C4-2B (cell line): ENCODE data around the gene BPI.
"Not testable (repeated sequence)": the region's sequence is repeated elsewhere in the genome, so short reads cannot be mapped to it uniquely, and the experiment has no call there.

ENCODE experiments used
- H3K27ac ChIP-seq: fragments of 450-650 bp; 2 replicates; pipeline ENCODE4 v1.5.1; 2017
- ZFX ChIP-seq: fragments of 450-650 bp; IDR thresholded peaks from 2 replicates; pipeline ENCODE4 v1.6.1; 2017
- TF ChIP-seq, protein P1 (sequence below): fragments of 450-650 bp; conservative IDR thresholded peaks from 2 replicates; pipeline ENCODE4 v1.5.1; 2017; ENCODE audit warnings: mild to moderate bottlenecking

BPI gene

DNA sequence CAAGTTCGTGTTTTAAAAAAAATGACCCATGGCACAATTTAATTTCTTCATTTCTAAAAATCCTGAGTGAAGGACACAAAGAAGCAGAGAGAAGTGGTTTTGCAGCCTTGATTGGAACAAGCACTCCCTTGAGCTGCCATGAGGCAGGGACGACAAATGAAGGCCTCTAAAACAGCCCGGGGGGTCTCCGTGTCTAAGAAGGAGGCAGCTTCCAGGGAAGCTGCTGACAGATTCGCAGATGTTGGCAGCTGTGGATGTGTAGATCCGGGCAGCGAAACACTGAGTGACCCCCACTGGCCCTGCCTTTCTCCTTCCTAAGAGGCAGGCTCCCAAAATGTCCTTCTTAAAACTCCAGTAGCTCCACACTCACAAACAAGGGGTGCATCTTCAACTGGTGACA is 32.8 kb downstream of the BPI start:
- TF ChIP-seq, protein P1, sequence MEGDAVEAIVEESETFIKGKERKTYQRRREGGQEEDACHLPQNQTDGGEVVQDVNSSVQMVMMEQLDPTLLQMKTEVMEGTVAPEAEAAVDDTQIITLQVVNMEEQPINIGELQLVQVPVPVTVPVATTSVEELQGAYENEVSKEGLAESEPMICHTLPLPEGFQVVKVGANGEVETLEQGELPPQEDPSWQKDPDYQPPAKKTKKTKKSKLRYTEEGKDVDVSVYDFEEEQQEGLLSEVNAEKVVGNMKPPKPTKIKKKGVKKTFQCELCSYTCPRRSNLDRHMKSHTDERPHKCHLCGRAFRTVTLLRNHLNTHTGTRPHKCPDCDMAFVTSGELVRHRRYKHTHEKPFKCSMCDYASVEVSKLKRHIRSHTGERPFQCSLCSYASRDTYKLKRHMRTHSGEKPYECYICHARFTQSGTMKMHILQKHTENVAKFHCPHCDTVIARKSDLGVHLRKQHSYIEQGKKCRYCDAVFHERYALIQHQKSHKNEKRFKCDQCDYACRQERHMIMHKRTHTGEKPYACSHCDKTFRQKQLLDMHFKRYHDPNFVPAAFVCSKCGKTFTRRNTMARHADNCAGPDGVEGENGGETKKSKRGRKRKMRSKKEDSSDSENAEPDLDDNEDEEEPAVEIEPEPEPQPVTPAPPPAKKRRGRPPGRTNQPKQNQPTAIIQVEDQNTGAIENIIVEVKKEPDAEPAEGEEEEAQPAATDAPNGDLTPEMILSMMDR: no peak
- no peak for TF ChIP-seq ZFX
- no peak overlapping the region for H3K27ac ChIP-seq

DNA sequence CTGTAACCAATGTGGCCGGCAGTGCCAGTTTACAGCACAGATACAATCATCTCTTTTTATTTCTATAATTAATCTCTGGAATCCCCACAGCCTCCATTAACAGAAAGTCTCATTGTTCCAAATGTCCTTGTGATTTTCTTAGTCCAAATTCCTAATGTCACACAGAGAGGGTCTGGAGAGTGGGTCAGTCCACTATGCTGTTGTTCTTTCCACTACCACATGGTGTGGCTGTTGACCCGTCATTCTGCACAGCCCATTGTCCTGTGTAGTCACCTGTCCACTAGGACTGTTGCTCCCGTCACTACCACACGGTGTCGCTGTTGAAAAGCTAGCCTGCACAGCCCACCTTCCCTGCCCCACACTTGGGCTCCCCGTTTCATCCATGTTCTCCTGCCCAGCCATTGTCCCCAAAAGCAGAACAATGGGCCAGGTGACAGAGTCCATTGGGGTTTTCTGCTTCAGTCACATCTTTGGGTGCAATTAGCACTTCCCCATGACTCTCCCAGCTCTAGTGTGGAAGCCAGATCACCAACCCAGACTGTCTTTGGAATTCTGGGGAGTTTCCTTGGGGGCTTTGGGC is 33.7 kb downstream of the BPI start:
- no peak overlapping the region for H3K27ac ChIP-seq
- TF ChIP-seq ZFX: no peak
- TF ChIP-seq, protein P1: peak; percentile 90

DNA sequence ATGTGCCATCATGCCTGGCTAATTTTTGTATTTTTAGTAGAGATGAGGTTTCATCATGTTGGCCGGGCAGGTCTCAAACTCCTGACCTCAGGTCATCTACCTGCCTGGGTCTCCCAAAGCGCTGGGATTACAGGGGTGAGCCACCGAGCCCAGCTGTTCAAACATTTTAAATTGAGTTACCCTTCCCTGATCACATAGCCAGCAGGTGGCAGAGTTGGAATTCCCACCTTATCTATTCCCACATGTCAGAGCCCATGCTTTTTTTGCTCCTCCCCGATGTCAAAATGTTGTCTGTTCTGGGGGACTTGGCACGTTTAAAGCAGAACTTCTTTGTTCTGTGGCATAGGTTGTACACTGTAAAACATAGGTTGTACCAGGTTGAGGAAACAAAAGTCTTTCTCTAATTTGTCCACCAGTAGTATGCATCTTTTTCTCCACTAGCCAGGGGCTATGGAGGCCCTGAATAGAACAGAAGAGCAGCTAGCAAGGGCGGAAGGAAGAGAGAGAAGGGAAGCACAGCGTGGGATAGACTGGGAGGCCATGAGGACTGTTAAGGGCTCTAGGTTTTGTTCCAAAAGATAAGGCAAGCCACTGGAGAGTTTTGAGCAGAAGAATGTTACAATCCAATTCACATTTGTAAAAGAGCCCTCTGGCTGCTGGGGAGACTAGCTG is 35.0 kb downstream of the BPI start:
- H3K27ac ChIP-seq: no peak overlapping the region
- TF ChIP-seq, protein P1: no peak
- no peak for TF ChIP-seq ZFX

DNA sequence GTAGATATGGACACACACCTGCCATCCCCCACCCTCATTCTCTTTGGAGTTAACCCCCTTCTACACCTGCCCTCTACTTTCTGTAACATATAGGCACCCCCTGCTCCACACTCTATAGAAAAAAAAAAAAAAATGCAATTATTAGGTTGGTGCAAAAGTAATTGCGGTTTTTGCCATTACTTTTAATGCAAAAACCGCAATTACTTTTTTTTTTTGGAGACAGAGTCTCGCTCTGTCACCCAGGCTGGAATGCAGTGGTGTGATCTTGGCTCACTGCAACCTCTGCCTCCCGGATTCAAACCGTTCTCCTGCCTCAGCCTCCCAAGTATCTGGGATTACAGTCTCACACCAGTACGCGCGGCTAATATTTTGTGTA is 35.6 kb downstream of the BPI start:
- H3K27ac ChIP-seq: not testable (repeated sequence)

DNA sequence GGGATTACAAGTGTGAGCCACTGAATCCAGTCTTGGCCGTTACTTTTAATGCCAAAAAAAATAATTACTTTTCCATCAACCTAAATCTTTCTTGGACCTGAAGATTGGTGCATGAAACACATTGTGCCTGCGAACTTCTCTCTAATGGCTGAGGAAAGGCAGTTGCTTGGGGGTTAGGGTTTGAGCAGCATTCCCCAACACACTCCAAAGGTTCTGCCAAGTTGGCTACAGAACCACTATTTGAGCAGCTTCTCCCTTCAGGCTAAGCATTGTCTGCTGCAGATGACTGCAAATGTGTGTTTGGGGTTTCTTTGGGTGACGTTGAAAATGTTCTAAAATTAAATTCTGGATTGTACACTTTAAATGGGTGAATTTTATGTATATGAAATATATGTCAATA is 36.0 kb downstream of the BPI start:
- TF ChIP-seq, protein P1: no peak
- TF ChIP-seq ZFX: no peak
- H3K27ac ChIP-seq: no peak overlapping the region

DNA sequence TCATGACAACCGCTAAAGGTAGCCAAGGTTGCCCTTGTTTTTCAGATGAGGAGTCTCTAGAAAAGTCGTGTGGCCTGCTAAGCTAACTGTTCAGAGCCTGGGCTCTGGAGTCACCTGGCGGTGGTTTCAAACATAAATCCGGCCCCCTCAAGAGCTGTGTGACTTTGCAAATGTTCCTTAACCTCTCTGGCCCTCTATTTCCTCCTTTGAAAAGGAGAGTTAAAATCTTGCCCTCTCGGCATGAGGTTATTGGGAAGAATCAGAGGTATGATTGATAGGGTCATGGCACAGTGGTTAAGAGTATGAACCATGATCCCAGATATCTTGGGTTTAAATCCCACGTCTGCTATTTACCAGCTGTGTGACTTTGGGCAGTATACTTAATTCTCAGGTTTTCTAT is 36.7 kb downstream of the BPI start:
- TF ChIP-seq, protein P1: no peak
- no peak for TF ChIP-seq ZFX

DNA sequence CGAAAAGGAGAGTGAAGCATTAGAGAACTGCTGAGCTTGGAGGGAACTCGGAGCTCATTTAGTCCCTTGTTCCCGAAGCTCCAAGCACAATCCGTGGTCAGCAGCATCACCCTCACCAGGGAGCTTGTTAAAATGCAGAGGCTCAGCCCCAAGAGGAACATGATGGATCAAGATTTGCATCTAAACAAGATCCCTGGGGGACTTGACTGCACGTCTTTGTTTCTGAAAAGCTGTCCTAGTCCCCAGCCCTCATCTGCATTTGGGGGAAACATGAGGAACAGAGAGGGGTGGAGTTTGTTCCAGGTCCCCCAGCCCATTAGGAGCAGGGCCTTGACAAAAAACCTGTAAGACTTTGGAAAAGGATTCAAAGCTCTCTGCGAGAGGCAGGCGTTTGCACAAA is 38.3 kb downstream of the BPI start:
- no peak overlapping the region for H3K27ac ChIP-seq
- TF ChIP-seq, protein P1: no peak
- TF ChIP-seq ZFX: no peak

More for the DNA sequence above, 36.7 kb downstream of the BPI start:
- no peak overlapping the region for H3K27ac ChIP-seq

DNA sequence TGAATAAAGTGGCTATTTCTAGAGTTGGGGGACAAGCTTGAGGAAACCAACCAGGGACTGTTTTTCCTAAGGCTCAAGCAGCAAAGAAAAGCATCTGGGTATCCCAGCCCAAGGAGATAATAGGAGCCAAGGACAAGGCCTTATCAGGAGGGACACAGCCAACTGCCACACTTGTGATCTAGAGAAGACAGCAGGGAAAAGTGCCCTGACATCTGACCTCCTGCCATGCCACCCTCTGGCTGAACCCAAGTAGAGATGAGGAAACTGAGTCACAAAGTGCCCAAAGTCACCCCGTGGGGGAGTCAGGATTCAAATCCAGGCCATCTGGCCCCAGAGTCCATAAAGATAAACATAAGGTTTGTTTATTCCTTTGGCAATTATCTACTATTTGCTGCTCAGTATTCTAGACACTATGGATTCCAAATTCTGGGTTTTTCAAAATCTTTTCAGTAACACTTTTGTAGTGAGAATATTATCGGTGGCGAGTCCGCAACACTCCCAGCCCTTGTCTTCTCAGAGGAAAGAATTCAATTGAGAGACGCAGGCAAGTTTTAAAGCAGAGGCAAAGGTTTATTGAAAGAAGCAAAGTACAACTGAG is 38.9 kb downstream of the BPI start:
- no peak overlapping the region for H3K27ac ChIP-seq
- no peak for TF ChIP-seq ZFX
- TF ChIP-seq, protein P1: no peak
